Measurements from ENCODE around the gene VMAC.

VMAC gene

GRCh38 chr19:5915782-5916165 is 11.1 kb downstream of the VMAC start:
- Histone ChIP-seq H3K4me1 (ENCODE audit: low read length) (no peaks in the 10 kb centered on the region), H3K9ac (ENCODE audit: low read length) (no peak overlapping the region), H3K79me2 (ENCODE audit: low read length) (no peaks in the 10 kb centered on the region), H3K36me3 (replicated peaks; ENCODE audit: low read depth, low read length) (peaks cover 46% of the 10 kb centered on the region), H3K4me3 (ENCODE audit: low read length) (no peak overlapping the region), H4K20me1 (ENCODE audit: insufficient read depth, low read length) (no peaks in the 10 kb centered on the region), H3K9me3 (ENCODE audit: insufficient read depth, low read length) (no peaks in the 10 kb centered on the region), H3K27me3 (ENCODE audit: low read depth, low read length) (no peaks in the 10 kb centered on the region), H3K27ac (ENCODE audit: low read length) (no peak overlapping the region), H3K4me2 (ENCODE audit: low read length) (no peak overlapping the region), H2AFZ (ENCODE audit: low read depth, low read length) (no peak overlapping the region)
- no peak for TF ChIP-seq EZH2phosphoT487 (IDR thresholded peaks at IDR 0.05; ENCODE audit: low read depth)
- TF ChIP-seq CTCF (IDR thresholded peaks at IDR 0.05; ENCODE audit: low read depth, low read length): no peak

GRCh38 chr19:5916181-5916708 is 11.6 kb downstream of the VMAC start:
- Histone ChIP-seq H3K27ac (ENCODE audit: low read length) (no peak overlapping the region), H2AFZ (ENCODE audit: low read depth, low read length) (no peak overlapping the region), H3K79me2 (ENCODE audit: low read length) (no peaks in the 10 kb centered on the region), H3K4me1 (ENCODE audit: low read length) (no peaks in the 10 kb centered on the region), H3K27me3 (ENCODE audit: low read depth, low read length) (no peaks in the 10 kb centered on the region), H4K20me1 (ENCODE audit: insufficient read depth, low read length) (no peaks in the 10 kb centered on the region), H3K9me3 (ENCODE audit: insufficient read depth, low read length) (no peaks in the 10 kb centered on the region), H3K4me2 (ENCODE audit: low read length) (no peak overlapping the region), H3K4me3 (ENCODE audit: low read length) (no peak overlapping the region), H3K36me3 (replicated peaks; ENCODE audit: low read depth, low read length) (peaks cover 47% of the 10 kb centered on the region), H3K9ac (ENCODE audit: low read length) (no peak overlapping the region)
- TF ChIP-seq EZH2phosphoT487 (IDR thresholded peaks at IDR 0.05; ENCODE audit: low read depth) (no peak), CTCF (IDR thresholded peaks at IDR 0.05; ENCODE audit: low read depth, low read length) (no peak)

GRCh38 chr19:5917431-5918107 is 12.9 kb downstream of the VMAC start:
- TF ChIP-seq CTCF (IDR thresholded peaks at IDR 0.05; ENCODE audit: low read depth, low read length) (no peak), EZH2phosphoT487 (IDR thresholded peaks at IDR 0.05; ENCODE audit: low read depth) (no peak)

GRCh38 chr19:5918463-5919079 is 13.9 kb downstream of the VMAC start:
- peaks cover 4% of the 10 kb centered on the region; the same call in 1 of the 2 replicates for H4K20me1 ChIP-seq (ENCODE audit: insufficient read depth, low read length)
- no peak overlapping the region for H3K4me2 ChIP-seq (ENCODE audit: low read length)
- TF ChIP-seq EZH2phosphoT487 (IDR thresholded peaks at IDR 0.05; ENCODE audit: low read depth): no peak
- H3K9me3 ChIP-seq (ENCODE audit: insufficient read depth, low read length): no peaks in the 10 kb centered on the region
- no peaks in the 10 kb centered on the region for H3K4me1 ChIP-seq (ENCODE audit: low read length)
- H3K79me2 ChIP-seq (ENCODE audit: low read length): no peaks in the 10 kb centered on the region
- H3K27ac ChIP-seq (ENCODE audit: low read length): no peak overlapping the region
- H2AFZ ChIP-seq (ENCODE audit: low read depth, low read length): no peak overlapping the region
- no peaks in the 10 kb centered on the region for H3K27me3 ChIP-seq (ENCODE audit: low read depth, low read length)
- H3K9ac ChIP-seq (ENCODE audit: low read length): no peak overlapping the region
- peaks cover 62% of the 10 kb centered on the region for H3K36me3 ChIP-seq (replicated peaks; ENCODE audit: low read depth, low read length)
- no peak overlapping the region for H3K4me3 ChIP-seq (ENCODE audit: low read length)

More at GRCh38 chr19:5917431-5918107, 12.9 kb downstream of the VMAC start:
- H3K27ac ChIP-seq (ENCODE audit: low read length): no peak overlapping the region
- peaks cover 59% of the 10 kb centered on the region for H3K36me3 ChIP-seq (replicated peaks; ENCODE audit: low read depth, low read length)
- no peak overlapping the region for H3K9ac ChIP-seq (ENCODE audit: low read length)
- H2AFZ ChIP-seq (ENCODE audit: low read depth, low read length): no peak overlapping the region
- H3K4me2 ChIP-seq (ENCODE audit: low read length): no peak overlapping the region
- H3K4me1 ChIP-seq (ENCODE audit: low read length): no peaks in the 10 kb centered on the region
- no peaks in the 10 kb centered on the region for H3K9me3 ChIP-seq (ENCODE audit: insufficient read depth, low read length)
- no peaks in the 10 kb centered on the region for H3K79me2 ChIP-seq (ENCODE audit: low read length)
- H4K20me1 ChIP-seq (ENCODE audit: insufficient read depth, low read length): peaks cover 4% of the 10 kb centered on the region; the same call in 1 of the 2 replicates
- H3K4me3 ChIP-seq (ENCODE audit: low read length): no peak overlapping the region
- H3K27me3 ChIP-seq (ENCODE audit: low read depth, low read length): no peaks in the 10 kb centered on the region

All from OCI-LY3 (cell line).